GM12892 (cell line): ENCODE data around the gene MATN3.

Experiments
- POLR2A ChIP-seq: IDR thresholded peaks from 2 replicates; pipeline ENCODE4 v1.6.1; 2011; ENCODE audit warnings: low read depth, low read length, control low read depth
- TAF1 ChIP-seq: IDR thresholded peaks from 2 replicates; pipeline ENCODE4 v1.6.1; 2011; ENCODE audit warnings: low read depth, mild to moderate bottlenecking, control low read depth, low read length, borderline replicate concordance

DNA sequence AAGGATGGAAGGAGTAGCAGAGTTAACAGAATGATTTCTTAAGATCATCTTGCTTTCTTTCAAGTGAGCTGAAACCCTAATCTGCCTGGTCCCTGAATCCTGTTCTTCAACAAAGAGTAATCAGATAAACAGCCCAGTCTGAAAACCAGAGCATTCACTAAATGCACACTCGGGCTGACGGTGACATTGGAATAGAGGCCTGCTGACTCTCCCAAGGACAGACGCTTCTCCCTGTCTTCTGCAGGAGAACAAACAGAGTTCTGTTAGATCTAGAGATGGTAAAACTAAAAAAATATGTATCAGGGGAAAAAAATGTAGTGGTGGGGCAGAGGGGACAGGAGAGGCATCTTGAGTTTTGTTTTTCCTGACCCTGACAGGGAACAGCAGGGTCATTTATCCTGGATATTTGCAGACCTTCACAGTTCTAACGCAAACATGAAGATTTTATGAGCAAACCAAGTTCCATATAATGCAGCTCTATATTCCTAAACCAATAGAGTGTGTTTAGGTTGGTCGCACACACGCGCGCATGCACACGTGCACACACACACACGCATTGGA is 7.3 kb downstream of the MATN3 start:
- TF ChIP-seq POLR2A (no peak), TAF1 (no peak)
